HG03175 (cell line): ENCODE measurements around the gene EFHC2.
A peak's percentile ranks its signal among the peaks of the same experiment; 100 is the strongest.

Source experiments
- ATAC-seq: cut with Tn5 transposase; IDR thresholded peaks from one replicate; pipeline ENCODE4 v1.9.1; 2021; ENCODE audit warnings: mild to moderate bottlenecking, moderate library complexity; ENCODE audit not compliant: unreplicated experiment

The EFHC2 gene

GRCh38 chrX:44343412-44344141, at the start of gene EFHC2:
EFHC2 (minus strand) TSS chrX:44343672; CDS start chrX:44343588, 84 bp downstream.
- peak; percentile 59 for ATAC-seq

GRCh38 chrX:44392767-44393166, 49.3 kb upstream of the EFHC2 start:
- ATAC-seq, result no peak

- no peak for ATAC-seq
Observed at GRCh38 chrX:44384688-44385338, 41.3 kb upstream of the EFHC2 start.

- ATAC-seq, result no peak
Observed at GRCh38 chrX:44382871-44383270, 39.4 kb upstream of the EFHC2 start.

GRCh38 chrX:44352758-44353157, 9.3 kb upstream of the EFHC2 start:
- no peak for ATAC-seq

GRCh38 chrX:44349561-44349960, 6.1 kb upstream of the EFHC2 start:
- ATAC-seq, result no peak

GRCh38 chrX:44344687-44345086, 1.2 kb upstream of the EFHC2 start:
- ATAC-seq, result peak; percentile 17

- ATAC-seq, result peak; percentile 77
Observed at GRCh38 chrX:44344194-44344593, 722 bp upstream of the EFHC2 start.

GRCh38 chrX:44342866-44343265, 606 bp downstream of the EFHC2 start:
- ATAC-seq, result no peak

GRCh38 chrX:44338361-44338760, 5.1 kb downstream of the EFHC2 start:
- no peak for ATAC-seq

GRCh38 chrX:44332437-44332836, 11.0 kb downstream of the EFHC2 start:
- no peak for ATAC-seq

GRCh38 chrX:44330227-44330626, 13.2 kb downstream of the EFHC2 start:
- ATAC-seq, result no peak

- no peak for ATAC-seq
Observed at GRCh38 chrX:44319550-44319949, 23.9 kb downstream of the EFHC2 start.

GRCh38 chrX:44317181-44317580, 26.3 kb downstream of the EFHC2 start:
- ATAC-seq, result no peak

GRCh38 chrX:44314808-44315207, 28.7 kb downstream of the EFHC2 start:
- ATAC-seq, result no peak

GRCh38 chrX:44314259-44314734, 29.2 kb downstream of the EFHC2 start:
- no peak for ATAC-seq

- no peak for ATAC-seq
Observed at GRCh38 chrX:44312421-44312820, 31.1 kb downstream of the EFHC2 start.

GRCh38 chrX:44310227-44310626, 33.2 kb downstream of the EFHC2 start:
- ATAC-seq, result no peak

- ATAC-seq, result no peak
Observed at GRCh38 chrX:44308869-44309268, 34.6 kb downstream of the EFHC2 start.

- ATAC-seq, result no peak
Observed at GRCh38 chrX:44306356-44306755, 37.1 kb downstream of the EFHC2 start.

- no peak for ATAC-seq
Observed at GRCh38 chrX:44305921-44306320, 37.6 kb downstream of the EFHC2 start.

GRCh38 chrX:44303119-44303518, 40.4 kb downstream of the EFHC2 start:
- no peak for ATAC-seq
